H1 (cell line): ENCODE results near the gene BCAP31. TPM values are rescaled to one million over a fixed set of nuclear protein-coding genes. Genes with fewer than 3 reads are reported as not detected.

Experiments used
- EP300 ChIP-seq, 2 experiments: IDR thresholded peaks; 1 replicate in 1 of 2; 2 replicates in 1 of 2; pipeline ENCODE4 v1.6.1; 2011 to 2012; ENCODE audit warnings: low read depth in 2 of 2, low read length in 2 of 2, mild to moderate bottlenecking in 2 of 2, borderline replicate concordance in 1 of 2, inconsistent platforms in 1 of 2, moderate library complexity in 1 of 2
- HDAC2 ChIP-seq, 2 experiments: fragments of 300-600 bp in 1 of 2; sonication (generic) in 1 of 2; IDR thresholded peaks; 2 replicates each; pipeline ENCODE4 v1.6.1; 2011 to 2012; ENCODE audit warnings: low read depth in 2 of 2, low read length in 2 of 2, mild to moderate bottlenecking in 2 of 2, moderate library complexity in 2 of 2, borderline replicate concordance in 1 of 2, inconsistent platforms in 1 of 2
- PHF8 ChIP-seq: fragments of 200-600 bp; sonication (generic); conservative IDR thresholded peaks from 2 replicates; pipeline ENCODE4 v1.7.1; 2012; ENCODE audit warnings: low read depth, mild to moderate bottlenecking, inconsistent platforms, low read length, moderate library complexity
- RBBP5 ChIP-seq: IDR thresholded peaks from 2 replicates; pipeline ENCODE4 v1.7.1; 2012; ENCODE audit warnings: low read depth, mild to moderate bottlenecking, inconsistent platforms, low read length, moderate library complexity, borderline replicate concordance
- RFX5 ChIP-seq: IDR thresholded peaks from 2 replicates; pipeline ENCODE4 v1.6.1; 2011; ENCODE audit warnings: low read depth, low read length, improper control_type of control experiment, borderline replicate concordance
- SP4 ChIP-seq: IDR thresholded peaks from 2 replicates; pipeline ENCODE4 v1.6.1; 2012; ENCODE audit warnings: low read length, inconsistent platforms
- ZNF274 ChIP-seq: IDR thresholded peaks from 2 replicates; pipeline ENCODE4 v1.7.0; 2012; ENCODE audit warnings: low read length, borderline replicate concordance; ENCODE audit errors: extremely low read depth
- polyA plus RNA-seq, 7 experiments: library from polyadenylated mRNA; depleted of rRNA in 3 of 7; stranded (reverse) in 5 of 7; unstranded in 2 of 7; fragments of >200 nt in 5 of 7; fragments of 200-250 nt in 2 of 7; gene quantifications; 1 replicate in 5 of 7; 2 replicates in 1 of 7; 4 replicates in 1 of 7; pipeline versions ENCODE4 v1.2.1 to v1.2.3, GENCODE V29; 2011 to 2013; ENCODE audit warnings: missing spikeins in 2 of 7, mixed read lengths in 2 of 7
- total RNA-seq: library from RNA; stranded (reverse); fragmentation: NEBNext Ultra II Directional; extraction: Animal tissue kit (Norgen Biotek cat#: 25700); gene quantifications from 2 replicates; pipeline ENCODE4 v1.2.1, GENCODE V29; 2021
- TF ChIP-seq, protein P1 (sequence below): IDR thresholded peaks from 2 replicates; pipeline ENCODE4 v1.6.1; 2011; ENCODE audit warnings: low read length, improper control_type of control experiment
- TF ChIP-seq, protein P2 (sequence below), 3 experiments: IDR thresholded peaks; 1 replicate in 2 of 3; 2 replicates in 1 of 3; pipeline versions ENCODE4 v1.5.1 to v1.6.1; 2011; ENCODE audit warnings: low read length in 3 of 3, mild to moderate bottlenecking in 3 of 3, inconsistent platforms in 2 of 3, low read depth in 1 of 3, moderate library complexity in 1 of 3; ENCODE audit not compliant: insufficient read depth in 1 of 3; ENCODE audit errors: control extremely low read depth in 1 of 3

Gene BCAP31
- total and polyA plus RNA-seq, 2 of the 8 experiments (the other 6 are each of a cell fraction or from before 2014, with no cell fraction given) = 136 to 159 TPM

- TF ChIP-seq HDAC2 (IDR thresholded peaks at IDR 0.05; ENCODE audit: borderline replicate concordance in 1 of 2, low read depth in 2 of 2, low read length in 2 of 2) (no peak), EP300 (IDR thresholded peaks at IDR 0.05; ENCODE audit: borderline replicate concordance in 1 of 2, low read depth in 2 of 2, low read length in 2 of 2) (no peak), PHF8 (no peak), RFX5 (no peak), RBBP5 (no peak), ZNF274 (no peak), SP4 (no peak)
- TF ChIP-seq, protein P1, sequence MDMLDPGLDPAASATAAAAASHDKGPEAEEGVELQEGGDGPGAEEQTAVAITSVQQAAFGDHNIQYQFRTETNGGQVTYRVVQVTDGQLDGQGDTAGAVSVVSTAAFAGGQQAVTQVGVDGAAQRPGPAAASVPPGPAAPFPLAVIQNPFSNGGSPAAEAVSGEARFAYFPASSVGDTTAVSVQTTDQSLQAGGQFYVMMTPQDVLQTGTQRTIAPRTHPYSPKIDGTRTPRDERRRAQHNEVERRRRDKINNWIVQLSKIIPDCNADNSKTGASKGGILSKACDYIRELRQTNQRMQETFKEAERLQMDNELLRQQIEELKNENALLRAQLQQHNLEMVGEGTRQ = no peak
- TF ChIP-seq, protein P2, sequence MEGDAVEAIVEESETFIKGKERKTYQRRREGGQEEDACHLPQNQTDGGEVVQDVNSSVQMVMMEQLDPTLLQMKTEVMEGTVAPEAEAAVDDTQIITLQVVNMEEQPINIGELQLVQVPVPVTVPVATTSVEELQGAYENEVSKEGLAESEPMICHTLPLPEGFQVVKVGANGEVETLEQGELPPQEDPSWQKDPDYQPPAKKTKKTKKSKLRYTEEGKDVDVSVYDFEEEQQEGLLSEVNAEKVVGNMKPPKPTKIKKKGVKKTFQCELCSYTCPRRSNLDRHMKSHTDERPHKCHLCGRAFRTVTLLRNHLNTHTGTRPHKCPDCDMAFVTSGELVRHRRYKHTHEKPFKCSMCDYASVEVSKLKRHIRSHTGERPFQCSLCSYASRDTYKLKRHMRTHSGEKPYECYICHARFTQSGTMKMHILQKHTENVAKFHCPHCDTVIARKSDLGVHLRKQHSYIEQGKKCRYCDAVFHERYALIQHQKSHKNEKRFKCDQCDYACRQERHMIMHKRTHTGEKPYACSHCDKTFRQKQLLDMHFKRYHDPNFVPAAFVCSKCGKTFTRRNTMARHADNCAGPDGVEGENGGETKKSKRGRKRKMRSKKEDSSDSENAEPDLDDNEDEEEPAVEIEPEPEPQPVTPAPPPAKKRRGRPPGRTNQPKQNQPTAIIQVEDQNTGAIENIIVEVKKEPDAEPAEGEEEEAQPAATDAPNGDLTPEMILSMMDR (IDR thresholded peaks at IDR 0.05; ENCODE audit: control extremely low read depth in 1 of 3, insufficient read depth in 1 of 3, low read depth in 1 of 3, low read length in 3 of 3) = no peak
Observed at GRCh38 chrX:153770601-153771414, 46.6 kb upstream of the BCAP31 start (continued).
